GM19023 (cell line): ENCODE measurements around the gene GDPD1.
"Not testable (repeated sequence)": the region's sequence is repeated elsewhere in the genome, so short reads cannot be mapped to it uniquely, and the experiment has no call there.

Source experiments
- ATAC-seq: cut with Tn5 transposase; IDR thresholded peaks from one replicate; pipeline ENCODE4 v1.9.1; 2021; ENCODE audit warnings: mild to moderate bottlenecking, moderate library complexity; ENCODE audit not compliant: unreplicated experiment

Gene GDPD1

DNA sequence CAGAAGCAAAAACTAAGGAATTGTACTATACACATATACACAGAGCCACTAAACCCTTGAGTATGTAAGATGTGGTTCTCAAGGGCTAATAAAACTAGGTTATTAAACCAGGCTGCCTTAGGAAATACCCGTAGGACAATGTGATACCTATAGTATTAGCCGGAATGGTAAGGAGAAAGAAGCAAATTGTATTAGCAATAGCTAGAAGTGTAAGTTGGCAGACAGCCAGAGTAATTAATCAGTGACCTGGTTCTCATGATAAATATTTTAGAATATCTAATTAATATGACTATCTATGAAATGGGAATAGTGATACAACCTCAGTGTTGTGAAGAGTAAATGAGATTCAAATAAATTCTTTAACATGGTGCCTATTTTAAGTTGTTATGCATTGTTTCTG, 18.6 kb downstream of the GDPD1 start:
- no peak for ATAC-seq

DNA sequence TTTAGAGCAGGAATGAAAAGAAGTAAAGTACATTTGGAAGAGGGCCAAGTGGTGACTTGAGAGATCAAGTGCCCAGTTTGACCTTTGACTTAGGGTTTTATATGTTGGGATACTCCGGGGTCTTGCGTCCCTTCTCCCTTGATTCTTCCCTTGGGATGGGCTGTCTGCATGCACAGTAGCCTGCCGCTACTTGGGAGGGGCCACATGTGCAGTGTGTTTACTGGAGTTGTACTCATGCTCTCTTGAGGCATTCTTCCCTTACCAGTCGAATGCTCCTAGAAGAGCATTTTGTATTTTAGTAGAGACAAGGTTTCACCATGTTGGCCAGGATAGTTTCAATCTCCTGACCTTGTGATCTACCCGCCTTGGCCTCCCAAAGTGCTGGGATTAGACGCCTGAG, 23.8 kb downstream of the GDPD1 start:
- no peak for ATAC-seq

DNA sequence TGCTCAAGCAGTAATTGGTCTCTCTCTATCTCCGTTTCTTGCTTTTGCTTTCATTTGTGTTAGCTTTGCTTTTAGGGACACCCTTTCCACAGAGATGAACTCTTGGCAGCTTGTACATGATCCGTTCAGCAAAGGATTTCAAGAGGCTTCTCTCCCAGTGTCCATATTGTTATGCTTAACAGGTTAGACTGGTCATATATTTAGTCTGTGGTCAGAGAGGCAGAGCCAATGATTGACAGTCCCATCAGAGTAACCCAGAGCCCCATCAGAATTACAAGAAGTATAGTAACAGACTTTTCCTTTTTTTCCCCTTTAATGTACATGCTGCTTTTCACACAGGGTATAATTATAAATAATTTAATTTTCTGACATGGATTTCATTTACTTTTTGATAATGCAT, 34.4 kb downstream of the GDPD1 start:
- ATAC-seq: no peak

DNA sequence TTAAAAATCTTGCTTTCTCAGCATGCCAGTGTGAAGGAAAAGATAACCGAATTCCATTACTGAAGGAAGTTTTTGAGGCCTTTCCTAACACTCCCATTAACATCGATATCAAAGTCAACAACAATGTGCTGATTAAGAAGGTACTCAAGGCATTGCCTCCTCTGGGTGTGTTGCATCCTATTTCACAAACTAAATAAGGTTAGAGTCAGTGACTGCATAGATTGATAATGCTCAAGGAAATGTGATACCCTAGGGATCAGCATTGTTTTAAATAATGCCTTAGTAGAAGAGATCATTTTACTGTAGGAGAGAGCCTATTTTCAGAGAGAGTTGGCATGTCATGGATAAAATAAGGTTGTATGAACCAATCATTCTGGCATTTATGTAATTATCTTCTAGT, 36.8 kb downstream of the GDPD1 start:
- no peak for ATAC-seq

DNA sequence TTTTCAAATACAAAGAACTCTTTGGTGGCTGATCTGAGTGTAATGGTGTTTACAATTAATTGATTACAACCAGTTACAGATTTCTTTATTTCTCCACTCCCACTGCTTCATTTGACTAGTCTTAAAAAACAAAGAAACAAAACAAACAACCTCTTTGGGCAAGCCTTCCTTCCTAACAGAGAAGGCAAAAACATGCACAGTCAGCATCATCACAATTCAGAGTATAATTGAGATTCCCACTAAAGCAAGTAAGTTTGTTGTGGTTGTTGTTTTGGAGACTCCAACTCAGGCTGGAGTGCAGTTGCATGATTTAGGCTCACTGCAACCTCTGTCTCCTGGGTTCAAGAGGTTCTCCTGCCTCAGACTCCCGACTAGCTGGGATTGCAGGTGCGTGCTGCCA, 40.4 kb downstream of the GDPD1 start:
- ATAC-seq: no peak

DNA sequence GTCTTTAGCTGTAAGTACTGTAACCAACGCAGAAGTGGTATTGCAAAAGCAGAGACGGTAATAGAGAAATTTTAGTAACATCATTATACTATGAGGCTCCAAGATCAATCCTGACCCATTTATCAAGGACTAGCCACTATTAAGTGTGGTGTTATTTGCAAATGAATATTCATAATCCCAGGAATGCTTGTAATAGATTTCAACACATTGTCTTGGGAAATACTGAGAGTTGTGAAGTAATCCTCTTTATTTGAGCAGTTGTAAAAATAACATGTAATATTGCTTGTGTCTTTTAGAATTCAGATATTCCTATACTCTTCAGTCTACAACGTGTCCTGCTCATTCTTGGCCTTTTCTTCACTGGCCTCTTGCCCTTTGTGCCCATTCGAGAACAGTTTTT, 46.4 kb downstream of the GDPD1 start:
- no peak for ATAC-seq

DNA sequence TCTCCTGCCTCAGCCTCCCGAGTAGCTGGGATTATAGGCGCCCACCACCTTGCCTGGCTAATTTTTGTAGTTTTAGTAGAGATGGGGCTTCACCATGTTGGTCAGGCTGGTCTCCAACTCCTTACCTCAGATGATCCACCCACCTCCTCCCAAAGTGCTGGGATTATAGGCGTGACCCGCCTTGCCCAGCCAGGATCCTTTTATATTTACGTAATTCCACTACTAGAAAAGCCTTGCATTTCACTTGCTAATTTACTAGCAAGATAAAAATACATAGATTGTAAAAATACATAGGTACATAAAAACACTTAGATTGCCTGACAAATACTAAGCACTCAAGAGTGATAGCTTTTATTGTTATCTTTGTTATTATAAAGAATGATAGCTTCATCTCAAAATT, 47.5 kb downstream of the GDPD1 start:
- no peak for ATAC-seq

DNA sequence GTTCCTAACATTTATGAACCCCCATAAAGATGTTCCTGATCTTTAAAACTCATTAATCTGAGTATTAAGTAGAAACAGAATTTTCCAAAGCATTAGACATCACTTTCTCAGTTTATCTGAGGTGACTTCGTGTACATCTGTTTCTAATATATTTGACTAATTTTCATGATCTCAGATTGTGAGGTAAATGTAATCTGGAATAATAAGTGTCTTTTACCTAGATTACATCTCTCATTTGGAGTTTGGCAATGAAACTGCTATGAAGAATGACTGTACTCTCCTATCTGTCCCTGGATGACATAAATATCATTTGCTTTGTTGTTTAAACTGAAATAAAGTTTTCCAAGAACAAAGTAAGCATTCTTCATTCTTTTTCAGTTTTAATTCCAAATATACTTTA, 55.3 kb downstream of the GDPD1 start:
- no peak for ATAC-seq

DNA sequence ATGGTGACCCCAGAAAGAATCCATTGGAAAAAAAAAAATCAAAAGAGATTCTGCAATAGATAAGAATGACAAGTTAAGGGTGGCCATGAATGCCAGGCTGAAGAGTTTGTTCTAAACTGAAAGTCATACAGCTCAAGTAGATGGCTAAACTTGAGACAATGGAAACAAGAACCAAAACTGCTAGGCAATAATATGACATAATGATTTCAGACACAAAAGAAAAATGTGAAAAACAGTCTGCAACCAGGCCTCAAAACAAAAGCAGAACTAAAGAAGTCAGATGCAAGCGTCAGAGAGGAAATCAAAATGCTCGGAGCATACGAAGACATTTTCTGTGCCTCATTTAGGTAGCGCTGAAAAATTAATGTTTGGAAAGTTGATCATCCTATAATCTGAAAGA, 56.7 kb downstream of the GDPD1 start:
- ATAC-seq: no peak

DNA sequence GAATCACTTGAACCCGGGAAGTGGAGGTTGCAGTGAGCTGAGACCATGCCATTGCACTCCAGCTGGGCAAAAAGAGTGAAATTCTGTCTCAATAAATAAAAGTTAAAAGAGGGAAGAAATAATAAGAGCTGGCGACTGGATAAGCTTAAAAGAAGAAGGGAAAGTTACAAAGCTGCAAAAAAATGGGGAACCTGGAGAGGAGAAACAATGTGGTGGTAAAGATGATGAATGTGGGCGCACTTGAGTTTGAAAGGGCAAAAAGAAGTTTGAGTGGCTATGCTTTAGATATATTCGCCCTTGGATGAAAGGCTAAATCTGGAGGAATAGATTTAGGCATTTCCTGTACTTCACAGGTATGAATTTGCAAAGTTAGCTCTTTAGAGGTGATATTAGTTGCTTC, 58.1 kb downstream of the GDPD1 start:
- ATAC-seq: no peak

DNA sequence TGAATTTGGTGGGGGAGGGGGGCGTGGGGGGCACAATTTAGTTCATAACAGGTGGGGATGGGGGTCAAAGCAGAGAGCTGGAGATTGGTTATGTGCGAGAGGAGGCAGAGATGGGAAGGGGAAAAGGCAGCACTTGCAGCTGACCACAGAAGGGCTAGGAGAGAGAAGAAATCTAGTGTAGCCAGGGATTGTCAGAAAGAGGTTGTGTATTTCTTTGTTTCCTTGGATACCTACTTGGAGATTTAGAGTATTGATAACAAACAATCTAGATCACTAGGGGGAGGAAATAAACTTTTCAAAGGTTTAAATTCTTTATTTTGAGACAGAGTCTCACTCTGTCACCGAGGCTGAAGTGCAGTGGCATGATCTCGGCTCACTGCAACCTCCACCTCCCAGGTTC, 64.0 kb downstream of the GDPD1 start:
- no peak for ATAC-seq

DNA sequence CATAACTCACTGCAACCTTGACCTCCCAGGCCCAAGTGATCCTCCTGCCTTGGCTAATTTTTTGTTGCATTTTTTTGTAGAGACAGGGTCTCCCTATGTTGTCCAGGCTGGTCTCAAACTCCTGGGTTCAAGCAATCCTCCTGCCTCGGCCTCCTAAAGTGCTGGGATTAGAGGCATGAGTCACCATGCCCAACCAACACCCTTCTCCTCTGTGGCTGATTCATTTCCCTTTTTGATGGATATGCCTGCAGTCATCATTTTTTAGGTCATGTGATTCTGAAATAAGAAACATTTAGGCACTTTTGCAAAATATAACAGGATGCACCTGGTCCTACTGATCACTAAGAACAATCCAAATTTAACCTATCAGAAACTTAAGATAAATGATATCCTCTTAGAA, 67.1 kb downstream of the GDPD1 start:
- ATAC-seq: no peak

DNA sequence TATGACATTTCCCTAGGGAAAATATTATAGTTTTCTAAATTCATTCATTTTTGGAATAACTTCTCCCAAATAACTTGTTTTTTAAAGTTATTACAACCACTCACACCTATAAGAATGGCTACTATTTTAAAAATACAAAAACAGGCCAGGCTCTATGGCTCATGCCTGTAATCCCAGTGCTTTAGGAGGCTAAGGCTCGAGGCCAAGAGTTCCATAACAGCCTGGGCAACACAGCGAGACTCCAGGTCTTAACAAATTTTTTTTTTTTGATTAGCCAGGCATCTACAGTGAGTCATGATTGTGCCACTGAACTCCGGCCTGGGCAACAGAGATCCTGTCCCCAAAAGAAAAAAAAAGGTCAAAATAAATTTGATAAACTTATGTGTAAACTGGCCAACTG, 67.6 kb downstream of the GDPD1 start:
- ATAC-seq: no peak

DNA sequence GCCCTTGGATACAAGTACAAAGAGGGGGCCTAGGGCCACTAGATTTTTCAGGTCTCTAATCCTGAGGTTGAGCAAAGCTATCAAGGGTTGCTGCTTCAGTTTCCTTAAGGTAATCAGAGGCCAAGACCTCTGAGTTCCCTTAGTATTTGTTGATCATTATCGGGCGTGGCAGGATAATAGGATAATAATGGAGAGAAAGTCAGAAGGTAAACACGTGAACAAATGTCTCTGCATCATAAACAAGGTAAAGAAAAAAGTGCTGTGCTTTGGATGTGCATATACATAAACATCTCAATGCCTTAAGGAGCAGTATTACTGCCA, 69.6 kb downstream of the GDPD1 start:
- ATAC-seq: no peak

DNA sequence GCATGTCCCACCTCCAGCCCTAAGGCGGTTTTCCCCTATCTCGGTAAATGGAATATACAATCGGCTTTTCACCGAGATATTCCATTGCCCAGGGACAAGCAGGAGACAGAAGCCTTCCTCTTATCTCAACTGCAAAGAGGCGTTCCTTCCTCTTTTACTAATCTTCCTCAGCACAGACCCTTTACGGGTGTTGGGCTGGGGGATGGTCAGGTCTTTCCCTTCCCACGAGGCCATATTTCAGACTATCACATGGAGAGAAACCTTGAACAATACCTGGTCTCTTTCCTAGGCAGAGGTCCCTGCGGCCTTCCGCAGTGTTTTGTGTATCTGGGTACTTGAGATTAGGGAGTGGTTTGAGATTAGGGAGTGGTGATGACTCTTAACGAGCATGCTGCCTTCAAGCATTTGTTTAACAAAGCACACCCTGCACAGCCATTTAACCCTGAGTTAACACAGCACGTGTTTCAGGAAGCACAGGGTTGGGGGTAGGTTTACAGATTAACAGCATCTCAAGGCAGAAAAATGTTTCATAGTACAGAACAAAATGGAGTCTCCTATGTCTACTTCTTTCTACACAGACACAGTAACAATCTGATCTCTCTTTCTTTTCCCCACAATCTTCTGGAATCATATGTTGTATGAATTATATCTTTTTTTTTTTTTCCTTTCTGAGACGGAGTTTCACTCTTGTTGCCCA, 70.1 kb downstream of the GDPD1 start:
- ATAC-seq: not testable (repeated sequence)

DNA sequence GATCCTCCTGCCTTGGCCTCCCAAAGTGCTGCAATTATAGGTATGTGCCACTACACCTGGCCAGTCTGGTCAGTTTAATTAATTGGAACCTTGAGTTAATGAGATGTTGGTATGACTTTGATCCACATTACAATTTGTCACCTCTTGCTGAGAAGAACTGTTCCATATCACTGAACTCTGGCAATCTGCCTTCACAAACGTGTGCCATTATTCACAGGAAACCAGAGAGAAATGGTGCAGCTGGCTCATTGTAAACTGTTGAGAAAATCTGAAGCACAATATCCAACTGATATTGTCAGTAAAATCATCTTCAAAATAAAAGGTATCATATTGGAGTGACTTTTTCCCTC, 71.8 kb downstream of the GDPD1 start:
- ATAC-seq: no peak

DNA sequence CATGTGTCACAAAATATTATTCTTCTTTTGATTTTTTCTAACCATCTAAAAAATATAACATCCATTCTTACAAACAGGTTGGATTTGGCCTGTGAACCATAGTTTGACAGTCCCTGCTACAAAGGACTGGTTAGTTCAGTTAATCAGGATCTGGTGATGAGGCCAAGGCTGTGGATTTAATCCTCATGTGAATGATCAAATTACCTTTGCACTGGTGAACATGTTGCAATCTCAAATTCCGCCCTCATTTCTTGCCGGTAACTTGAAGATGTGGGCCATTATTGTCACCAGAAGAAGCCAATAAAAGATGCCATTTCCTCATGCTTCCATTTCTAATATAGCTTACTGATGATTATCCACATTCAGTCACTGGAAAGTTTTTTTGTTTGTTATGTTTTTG, 75.9 kb downstream of the GDPD1 start:
- ATAC-seq: no peak

DNA sequence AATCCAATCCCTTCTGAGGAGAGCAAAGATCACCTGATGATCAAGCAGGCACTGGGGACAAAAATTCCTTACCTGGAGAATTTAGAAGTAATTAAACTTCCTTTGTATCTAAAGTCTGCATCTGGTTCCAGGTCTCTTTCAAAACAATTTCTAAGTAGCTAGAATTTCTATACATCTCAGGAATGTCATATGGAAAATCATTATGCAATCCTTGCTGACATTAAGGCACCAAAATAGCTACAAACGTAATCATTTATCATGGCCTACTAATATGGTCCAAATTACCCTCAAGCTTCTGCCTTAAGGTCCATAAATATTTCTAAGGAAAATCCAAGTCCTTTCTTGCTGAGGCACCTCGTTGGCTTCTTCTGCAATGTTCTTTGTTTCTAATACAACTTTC, 78.2 kb downstream of the GDPD1 start:
- ATAC-seq: no peak

DNA sequence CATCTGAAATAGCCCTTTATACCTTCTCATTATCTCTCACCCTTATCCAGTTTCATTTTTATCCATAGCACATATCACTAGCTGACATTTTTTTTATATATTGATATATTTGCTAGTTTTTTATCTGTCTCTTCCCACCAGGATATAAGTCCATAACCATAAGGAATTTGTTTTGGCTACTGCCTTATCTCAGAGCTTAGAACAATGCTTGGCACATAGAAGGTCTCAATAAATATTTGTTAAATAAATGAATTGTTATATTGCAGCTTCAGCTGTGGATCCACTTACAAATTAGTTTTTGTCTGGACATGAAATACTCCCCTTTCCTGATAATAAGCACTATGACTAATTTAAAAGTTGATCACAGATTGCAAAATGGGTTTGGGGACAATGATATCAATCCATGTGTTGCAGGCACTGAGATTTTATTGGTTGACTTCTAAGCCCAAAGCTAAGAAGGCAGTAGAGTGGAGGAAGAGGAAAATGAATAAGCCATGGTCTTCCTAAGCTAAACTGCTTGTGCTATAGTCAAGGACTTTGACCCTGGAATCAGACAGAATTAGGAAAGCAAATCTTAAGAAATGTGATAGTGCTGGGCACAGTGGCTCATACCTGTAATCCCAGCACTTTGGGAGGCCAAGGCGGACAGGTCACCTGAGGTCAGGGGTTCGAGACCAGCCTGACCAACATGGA, 79.2 kb downstream of the GDPD1 start:
- ATAC-seq: no peak

DNA sequence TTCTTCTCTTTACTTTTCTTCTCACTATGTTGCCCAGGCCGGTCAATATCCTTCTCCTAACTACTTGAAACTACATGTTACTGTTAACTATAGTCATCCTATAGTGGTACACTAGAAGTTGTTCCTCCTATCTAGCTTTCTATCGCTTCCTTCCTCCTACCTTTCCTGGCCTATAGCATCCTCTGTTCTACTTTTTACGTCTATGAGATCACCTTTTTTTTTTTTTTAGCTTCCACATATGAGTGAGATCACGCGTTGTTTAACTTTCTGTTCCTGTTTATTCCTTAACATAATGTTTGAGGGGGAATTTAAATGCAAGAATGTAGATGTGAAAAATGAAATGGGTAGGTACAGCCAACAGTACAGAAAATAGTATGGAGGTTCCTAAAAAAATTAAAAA, 80.6 kb downstream of the GDPD1 start:
- no peak for ATAC-seq

DNA sequence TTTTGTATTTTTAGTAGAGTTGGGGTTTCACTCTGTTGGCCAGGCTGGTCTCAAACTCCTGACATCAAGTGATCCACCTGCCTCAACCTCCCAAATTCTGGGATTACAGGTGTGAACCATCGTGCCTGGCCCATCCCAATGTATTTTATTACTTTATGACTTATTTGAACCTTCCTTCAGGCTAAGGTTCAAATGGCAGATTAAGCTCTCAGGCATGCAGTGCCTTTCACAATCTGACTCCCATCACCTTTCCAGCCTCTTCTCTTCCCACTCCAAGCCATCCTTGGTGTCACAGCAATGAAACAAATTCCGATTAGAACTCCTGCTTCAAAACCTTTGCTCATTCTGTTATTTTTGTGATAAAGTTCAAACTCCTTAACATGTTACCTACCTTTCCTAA, 84.5 kb downstream of the GDPD1 start:
- ATAC-seq: no peak

DNA sequence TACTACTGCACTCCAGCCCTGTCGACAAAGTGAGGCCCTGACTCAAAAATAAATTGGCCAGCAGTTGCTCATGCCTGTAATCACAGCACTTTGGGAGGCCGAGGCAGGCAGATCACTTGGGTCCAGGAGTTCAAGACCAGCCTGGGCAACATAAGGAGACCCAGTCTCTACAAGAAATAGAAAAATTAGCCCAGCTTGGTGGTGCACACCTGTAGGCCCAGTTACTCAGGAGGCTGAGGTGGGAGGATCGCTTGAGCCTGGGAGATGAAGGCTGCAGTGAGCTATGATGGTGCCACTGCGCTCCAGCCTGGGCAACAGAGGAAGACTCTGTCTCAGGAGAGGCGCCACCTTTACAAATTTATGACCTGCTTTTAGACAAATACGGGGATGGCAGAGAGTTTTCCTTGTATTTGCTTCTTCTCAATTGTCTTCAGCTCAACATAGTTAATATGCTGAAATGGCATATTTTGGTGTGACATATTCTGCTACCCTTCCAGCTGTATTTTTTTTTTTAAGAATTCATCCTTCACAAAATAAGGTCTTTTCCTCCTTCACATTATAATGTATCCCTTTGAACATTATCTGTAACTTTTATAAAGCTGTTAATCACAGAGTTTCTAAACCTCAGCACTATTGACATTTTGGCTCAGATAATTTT, 90.1 kb downstream of the GDPD1 start:
- ATAC-seq: no peak

DNA sequence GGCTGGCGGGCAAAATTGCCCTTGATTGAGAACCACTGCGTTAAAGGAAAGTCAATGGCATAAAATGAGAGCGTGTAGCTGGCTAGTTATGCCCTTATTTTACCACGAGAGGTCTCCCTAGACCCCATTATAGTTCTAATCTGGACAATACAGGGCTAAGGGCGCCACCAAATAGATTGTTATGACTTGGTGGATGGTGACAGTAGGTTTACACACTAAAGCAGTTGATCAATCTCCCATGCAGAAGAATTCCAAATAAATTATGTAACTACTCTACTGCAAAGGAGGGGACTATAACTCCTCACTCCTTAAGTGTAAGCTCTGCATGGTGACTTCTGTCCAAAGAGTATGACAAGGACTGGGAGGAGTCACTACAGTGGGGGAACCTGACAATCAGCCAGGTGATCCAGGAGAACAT, 90.7 kb downstream of the GDPD1 start:
- no peak for ATAC-seq
